GM23338 (cell line): ENCODE results near the gene ZBTB7A. TPM values are rescaled to one million over a fixed set of nuclear protein-coding genes. Genes with fewer than 3 reads are reported as not detected.

Experiments used
- ATAC-seq: fragments of 200-7000 bp; cut with Tn5 transposase; 3 replicates; pipeline ENCODE4 v1.9.1; 2020
- DNase-seq: peaks from one replicate; pipeline ENCODE4 v3.0.0-alpha.2; 2015; ENCODE audit warnings: low spot score
- H2AFZ ChIP-seq: fragments of 200-600 bp; sonication (generic); 2 replicates; pipeline ENCODE4 v1.8.0; 2016; ENCODE audit warnings: antibody characterized with exemption, mild to moderate bottlenecking, moderate library complexity
- H3F3A ChIP-seq: fragments of 200-600 bp; sonication (generic); replicated peaks from 2 replicates; pipeline ENCODE4 v1.8.0; 2017; ENCODE audit warnings: antibody characterized with exemption, mixed run types, low read depth
- H3K27ac ChIP-seq: fragments of 200-600 bp; sonication (generic); 2 replicates; pipeline ENCODE4 v1.6.1; 2016; ENCODE audit warnings: low read depth
- H3K27me3 ChIP-seq: fragments of 200-600 bp; sonication (generic); 2 replicates; pipeline ENCODE4 v1.8.0; 2016; ENCODE audit warnings: mild to moderate bottlenecking, mixed run types, moderate library complexity; ENCODE audit not compliant: insufficient read depth
- H3K36me3 ChIP-seq: fragments of 200-600 bp; sonication (generic); 2 replicates; pipeline ENCODE4 v1.8.0; 2016; ENCODE audit warnings: mild to moderate bottlenecking; ENCODE audit not compliant: insufficient read depth
- H3K4me1 ChIP-seq: fragments of 200-600 bp; sonication (generic); 2 replicates; pipeline ENCODE4 v1.8.0; 2016; ENCODE audit warnings: mild to moderate bottlenecking, moderate library complexity; ENCODE audit not compliant: insufficient read depth
- H3K4me2 ChIP-seq: fragments of 200-600 bp; sonication (generic); 2 replicates; pipeline ENCODE4 v1.7.1; 2017; ENCODE audit warnings: mixed run types
- H3K4me3 ChIP-seq: fragments of 200-600 bp; sonication (generic); 2 replicates; pipeline ENCODE4 v1.6.1; 2016; ENCODE audit warnings: mixed run types
- H3K79me2 ChIP-seq: fragments of 200-600 bp; sonication (generic); replicated peaks from 2 replicates; pipeline ENCODE4 v1.8.0; 2017; ENCODE audit warnings: mild to moderate bottlenecking; ENCODE audit not compliant: insufficient read depth
- H3K9me2 ChIP-seq: fragments of 200-600 bp; sonication (generic); 2 replicates; pipeline ENCODE4 v1.8.0; 2017; ENCODE audit not compliant: insufficient read depth
- H4K20me1 ChIP-seq: fragments of 200-600 bp; sonication (generic); replicated peaks from 2 replicates; pipeline ENCODE4 v1.8.0; 2017; ENCODE audit warnings: mild to moderate bottlenecking; ENCODE audit not compliant: insufficient read depth
- H3K27ac Mint-ChIP-seq: 2 replicates; pipeline ENCODE4 v1.8.0; 2020; ENCODE audit warnings: inconsistent platforms, mild to moderate bottlenecking, moderate library complexity, mixed read lengths
- H3K27me3 Mint-ChIP-seq: 3 replicates; pipeline ENCODE4 v1.8.0; 2022; ENCODE audit warnings: low read depth, mild to moderate bottlenecking, moderate library complexity, mixed read lengths, inconsistent platforms; ENCODE audit not compliant: insufficient read depth, poor library complexity
- H3K36me3 Mint-ChIP-seq: 3 replicates; pipeline ENCODE4 v1.8.0; 2021; ENCODE audit warnings: low read depth, mild to moderate bottlenecking, inconsistent platforms, moderate library complexity, mixed read lengths
- H3K4me1 Mint-ChIP-seq: 3 replicates; pipeline ENCODE4 v1.8.0; 2020; ENCODE audit warnings: mild to moderate bottlenecking, inconsistent platforms, mixed read lengths
- H3K4me3 Mint-ChIP-seq: 3 replicates; pipeline ENCODE4 v1.8.0; 2021; ENCODE audit warnings: moderate library complexity, mild to moderate bottlenecking, inconsistent platforms, mixed read lengths
- H3K9me3 Mint-ChIP-seq: 3 replicates; pipeline ENCODE4 v1.8.0; 2020; ENCODE audit warnings: moderate library complexity, mild to moderate bottlenecking, inconsistent platforms, mixed read lengths
- CREB1 ChIP-seq: fragments of 250-450 bp; sonication (Bioruptor Pico); IDR thresholded peaks from 2 replicates; pipeline ENCODE4 v1.5.0; 2020; ENCODE audit warnings: low read depth, mild to moderate bottlenecking, moderate library complexity
- ETS1 ChIP-seq: IDR thresholded peaks from 2 replicates; pipeline ENCODE4 v1.6.1; 2016; ENCODE audit warnings: antibody characterized with exemption
- EZH2 ChIP-seq: fragments of 200-600 bp; sonication (generic); IDR thresholded peaks from one replicate; pipeline ENCODE4 v1.8.0; 2017; ENCODE audit warnings: antibody characterized with exemption, mild to moderate bottlenecking, low read depth; ENCODE audit not compliant: unreplicated experiment
- EZH2phosphoT487 ChIP-seq: fragments of 200-600 bp; sonication (generic); IDR thresholded peaks from one replicate; pipeline ENCODE4 v1.8.1; 2018; ENCODE audit warnings: antibody characterized with exemption; ENCODE audit not compliant: unreplicated experiment
- JUNB ChIP-seq: IDR thresholded peaks from one replicate; pipeline ENCODE4 v1.6.1; 2016; ENCODE audit warnings: antibody characterized with exemption; ENCODE audit not compliant: unreplicated experiment
- NANOG ChIP-seq: IDR thresholded peaks from 2 replicates; pipeline ENCODE4 v1.6.1; 2016; ENCODE audit warnings: antibody characterized with exemption, borderline replicate concordance
- POLR2AphosphoS5 ChIP-seq: IDR thresholded peaks from 2 replicates; pipeline ENCODE4 v1.6.1; 2016; ENCODE audit warnings: antibody characterized with exemption, low read depth
- STAT1 ChIP-seq: IDR thresholded peaks from one replicate; pipeline ENCODE4 v1.6.1; 2016; ENCODE audit warnings: antibody characterized with exemption; ENCODE audit not compliant: unreplicated experiment
- ZNF114 ChIP-seq: fragments of 250-450 bp; sonication (Bioruptor Pico); IDR thresholded peaks from 2 replicates; pipeline ENCODE4 v1.5.0; 2020; ENCODE audit warnings: mild to moderate bottlenecking, moderate library complexity
- ZNF331 ChIP-seq: fragments of 250-450 bp; sonication (Bioruptor Pico); IDR thresholded peaks from 2 replicates; pipeline ENCODE4 v1.5.0; 2020; ENCODE audit warnings: low read depth, mild to moderate bottlenecking, moderate library complexity
- polyA plus RNA-seq: library from polyadenylated mRNA; unstranded; fragments of >200 nt; fragmentation: Nextera tagmentation; extraction: Ambion mirVana; gene quantifications from 2 replicates; pipeline ENCODE4 v1.2.1, GENCODE V29; 2016
- total RNA-seq: library from RNA; depleted of rRNA; stranded (reverse); fragments of >200 nt; shearing (Covaris generic); gene quantifications from 2 replicates; pipeline ENCODE4 v1.2.3, GENCODE V29; 2014
- TF ChIP-seq, protein P1 (sequence below): IDR thresholded peaks from one replicate; pipeline ENCODE4 v1.6.1; 2018; ENCODE audit warnings: antibody characterized with exemption; ENCODE audit not compliant: unreplicated experiment
- TF ChIP-seq, protein P2 (sequence below), 2 experiments: fragments of 200-600 bp in 1 of 2; sonication (generic) in 1 of 2; conservative IDR thresholded peaks; 2 replicates each; pipeline versions ENCODE4 v1.5.1 to v1.6.1; 2016 to 2017; ENCODE audit warnings: antibody characterized with exemption in 2 of 2, low read depth in 2 of 2, mild to moderate bottlenecking in 2 of 2, moderate library complexity in 1 of 2

ZBTB7A gene
- total and polyA plus RNA-seq, 2 experiments from 2014 or later = 9.5 to 35.0 TPM

DNA sequence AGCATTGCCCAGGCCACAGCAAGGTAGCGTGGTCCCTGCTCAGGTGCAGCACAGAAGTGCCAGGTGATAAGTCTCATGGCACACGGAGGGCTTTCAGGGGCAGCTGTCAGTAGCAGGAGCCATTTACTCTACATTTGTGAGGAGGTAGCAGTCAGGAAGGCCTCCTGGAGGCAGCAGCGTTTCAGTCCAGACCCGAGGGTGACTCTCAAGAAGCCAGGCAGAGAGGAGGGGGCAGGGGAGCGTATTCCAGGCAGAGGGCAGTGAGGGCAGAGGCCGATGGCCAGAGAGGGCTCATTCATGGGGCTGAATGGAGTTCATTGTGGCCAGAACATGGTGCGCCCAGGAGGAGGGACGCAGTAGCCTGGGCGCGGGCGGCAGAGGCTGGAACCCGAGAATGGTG lies 50.2 kb downstream of the ZBTB7A start:
- Histone ChIP-seq H3K27me3 (no peaks in the 10 kb centered on the region), H3K4me2 (no peak overlapping the region), H3K36me3 (peaks cover 3% of the 10 kb centered on the region; the same call in 1 of the 2 replicates), H3K79me2 (peaks cover 52% of the 10 kb centered on the region), H3K4me1 (no peaks in the 10 kb centered on the region), H3F3A (no peaks in the 10 kb centered on the region), H3K9me2 (no peaks in the 10 kb centered on the region), H2AFZ (no peak overlapping the region), H3K27ac (no peak overlapping the region), H4K20me1 (no peaks in the 10 kb centered on the region; the same call in 1 of the 2 replicates), H3K4me3 (no peak overlapping the region)
- Mint-ChIP-seq H3K4me3 (no peak overlapping the region), H3K4me1 (no peaks in the 10 kb centered on the region), H3K9me3 (no peaks in the 10 kb centered on the region), H3K36me3 (peaks cover 9% of the 10 kb centered on the region), H3K27me3 (peaks cover 5% of the 10 kb centered on the region), H3K27ac (no peak overlapping the region)
- ATAC-seq (no peak), DNase-seq (no peak)
- TF ChIP-seq EZH2phosphoT487 = no peak
- TF ChIP-seq ZNF114 (CRISPR knock-in tag) = no peak
- no peak for TF ChIP-seq POLR2AphosphoS5
- no peak for TF ChIP-seq STAT1
- no peak for TF ChIP-seq ZNF331
- TF ChIP-seq, protein P1, sequence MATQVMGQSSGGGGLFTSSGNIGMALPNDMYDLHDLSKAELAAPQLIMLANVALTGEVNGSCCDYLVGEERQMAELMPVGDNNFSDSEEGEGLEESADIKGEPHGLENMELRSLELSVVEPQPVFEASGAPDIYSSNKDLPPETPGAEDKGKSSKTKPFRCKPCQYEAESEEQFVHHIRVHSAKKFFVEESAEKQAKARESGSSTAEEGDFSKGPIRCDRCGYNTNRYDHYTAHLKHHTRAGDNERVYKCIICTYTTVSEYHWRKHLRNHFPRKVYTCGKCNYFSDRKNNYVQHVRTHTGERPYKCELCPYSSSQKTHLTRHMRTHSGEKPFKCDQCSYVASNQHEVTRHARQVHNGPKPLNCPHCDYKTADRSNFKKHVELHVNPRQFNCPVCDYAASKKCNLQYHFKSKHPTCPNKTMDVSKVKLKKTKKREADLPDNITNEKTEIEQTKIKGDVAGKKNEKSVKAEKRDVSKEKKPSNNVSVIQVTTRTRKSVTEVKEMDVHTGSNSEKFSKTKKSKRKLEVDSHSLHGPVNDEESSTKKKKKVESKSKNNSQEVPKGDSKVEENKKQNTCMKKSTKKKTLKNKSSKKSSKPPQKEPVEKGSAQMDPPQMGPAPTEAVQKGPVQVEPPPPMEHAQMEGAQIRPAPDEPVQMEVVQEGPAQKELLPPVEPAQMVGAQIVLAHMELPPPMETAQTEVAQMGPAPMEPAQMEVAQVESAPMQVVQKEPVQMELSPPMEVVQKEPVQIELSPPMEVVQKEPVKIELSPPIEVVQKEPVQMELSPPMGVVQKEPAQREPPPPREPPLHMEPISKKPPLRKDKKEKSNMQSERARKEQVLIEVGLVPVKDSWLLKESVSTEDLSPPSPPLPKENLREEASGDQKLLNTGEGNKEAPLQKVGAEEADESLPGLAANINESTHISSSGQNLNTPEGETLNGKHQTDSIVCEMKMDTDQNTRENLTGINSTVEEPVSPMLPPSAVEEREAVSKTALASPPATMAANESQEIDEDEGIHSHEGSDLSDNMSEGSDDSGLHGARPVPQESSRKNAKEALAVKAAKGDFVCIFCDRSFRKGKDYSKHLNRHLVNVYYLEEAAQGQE = no peak
- TF ChIP-seq JUNB = no peak
- TF ChIP-seq EZH2 = no peak
- no peak for TF ChIP-seq NANOG

DNA sequence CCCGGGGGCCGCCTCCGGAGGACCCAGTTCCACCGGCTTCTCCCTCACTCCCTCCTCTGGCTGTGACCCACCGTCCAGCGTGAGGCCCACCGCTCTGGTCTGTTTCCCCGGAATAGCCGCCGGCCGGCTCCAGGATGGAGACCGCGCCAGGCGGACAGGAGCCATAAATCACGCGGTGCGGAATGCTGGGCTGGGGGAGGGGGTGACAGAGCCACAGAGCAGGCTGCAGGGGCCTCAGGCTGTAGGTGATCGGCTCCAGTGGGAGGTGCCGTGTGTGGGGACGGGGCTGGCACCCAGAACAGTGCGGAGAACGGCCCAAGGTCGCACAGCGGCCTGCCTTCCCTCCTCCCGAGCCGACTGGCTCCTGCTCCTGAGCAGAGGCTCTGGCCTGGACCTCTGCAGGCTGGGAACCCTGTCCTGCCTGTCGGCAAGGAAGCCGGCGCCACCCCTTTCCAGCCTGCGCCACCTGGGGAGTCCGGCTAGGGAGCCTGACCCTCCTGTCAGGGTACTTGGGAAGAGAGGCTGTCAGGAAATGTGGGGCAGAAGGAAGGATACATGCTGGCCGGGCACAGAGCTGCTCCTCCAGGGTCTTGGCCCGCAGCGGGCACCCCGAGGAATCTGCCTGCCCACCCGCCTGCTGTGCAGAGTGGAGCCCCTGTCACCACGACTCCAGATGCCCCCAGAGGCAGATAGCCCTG lies 50.8 kb downstream of the ZBTB7A start:
- Histone ChIP-seq H2AFZ (no peak overlapping the region), H4K20me1 (no peaks in the 10 kb centered on the region; the same call in 1 of the 2 replicates), H3K79me2 (peaks cover 52% of the 10 kb centered on the region), H3K36me3 (peaks cover 3% of the 10 kb centered on the region; the same call in 1 of the 2 replicates), H3K27ac (no peak overlapping the region), H3K9me2 (no peaks in the 10 kb centered on the region), H3K27me3 (no peaks in the 10 kb centered on the region), H3K4me3 (no peak overlapping the region), H3K4me2 (no peak overlapping the region), H3K4me1 (no peaks in the 10 kb centered on the region), H3F3A (no peaks in the 10 kb centered on the region)
- Mint-ChIP-seq H3K4me1 (no peaks in the 10 kb centered on the region), H3K9me3 (no peaks in the 10 kb centered on the region), H3K27me3 (peaks cover 5% of the 10 kb centered on the region), H3K27ac (no peak overlapping the region), H3K4me3 (no peak overlapping the region), H3K36me3 (peaks cover 9% of the 10 kb centered on the region)
- ATAC-seq (no peak), DNase-seq (no peak)
- TF ChIP-seq NANOG (no peak), ETS1 (no peak), EZH2 (no peak), CREB1 (no peak), ZNF114 (CRISPR knock-in tag) (no peak), ZNF331 (no peak), POLR2AphosphoS5 (no peak), EZH2phosphoT487 (no peak)
- TF ChIP-seq, protein P2, sequence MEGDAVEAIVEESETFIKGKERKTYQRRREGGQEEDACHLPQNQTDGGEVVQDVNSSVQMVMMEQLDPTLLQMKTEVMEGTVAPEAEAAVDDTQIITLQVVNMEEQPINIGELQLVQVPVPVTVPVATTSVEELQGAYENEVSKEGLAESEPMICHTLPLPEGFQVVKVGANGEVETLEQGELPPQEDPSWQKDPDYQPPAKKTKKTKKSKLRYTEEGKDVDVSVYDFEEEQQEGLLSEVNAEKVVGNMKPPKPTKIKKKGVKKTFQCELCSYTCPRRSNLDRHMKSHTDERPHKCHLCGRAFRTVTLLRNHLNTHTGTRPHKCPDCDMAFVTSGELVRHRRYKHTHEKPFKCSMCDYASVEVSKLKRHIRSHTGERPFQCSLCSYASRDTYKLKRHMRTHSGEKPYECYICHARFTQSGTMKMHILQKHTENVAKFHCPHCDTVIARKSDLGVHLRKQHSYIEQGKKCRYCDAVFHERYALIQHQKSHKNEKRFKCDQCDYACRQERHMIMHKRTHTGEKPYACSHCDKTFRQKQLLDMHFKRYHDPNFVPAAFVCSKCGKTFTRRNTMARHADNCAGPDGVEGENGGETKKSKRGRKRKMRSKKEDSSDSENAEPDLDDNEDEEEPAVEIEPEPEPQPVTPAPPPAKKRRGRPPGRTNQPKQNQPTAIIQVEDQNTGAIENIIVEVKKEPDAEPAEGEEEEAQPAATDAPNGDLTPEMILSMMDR (conservative IDR thresholded peaks at IDR 0.05; ENCODE audit: low read depth in 2 of 2) = no peak
- TF ChIP-seq, protein P1 = no peak
